Smooth muscle cell (in vitro differentiated cells): Measurements from ENCODE around the gene SLC25A53. TPM values are rescaled to one million over a fixed set of nuclear protein-coding genes. Genes with fewer than 3 reads are reported as not detected.

Experiments
- DNase-seq: peaks from one replicate; lab custom pipeline; 2025; ENCODE audit not compliant: unreplicated experiment; lab: John Stamatoyannopoulos, UW
- H2AFZ ChIP-seq: fragments of 200-600 bp; sonication (generic); 2 replicates; pipeline ENCODE4 v1.6.0; 2016; ENCODE audit warnings: antibody characterized with exemption, low read depth, mild to moderate bottlenecking
- H3F3A ChIP-seq: fragments of 200-600 bp; sonication (generic); 2 replicates; pipeline ENCODE4 v1.6.0; 2017; ENCODE audit warnings: antibody characterized with exemption, low read depth
- H3K27ac ChIP-seq: fragments of 200-600 bp; sonication (generic); 2 replicates; pipeline ENCODE4 v1.5.1; 2016; ENCODE audit warnings: low read depth, mild to moderate bottlenecking
- H3K27me3 ChIP-seq: fragments of 200-600 bp; sonication (generic); 2 replicates; pipeline ENCODE4 v1.6.1; 2016; ENCODE audit warnings: low read depth, mild to moderate bottlenecking
- H3K36me3 ChIP-seq: fragments of 200-600 bp; sonication (generic); 2 replicates; pipeline ENCODE4 v1.5.1; 2016; ENCODE audit warnings: low read depth
- H3K4me1 ChIP-seq: fragments of 200-600 bp; sonication (generic); 2 replicates; pipeline ENCODE4 v1.5.1; 2016; ENCODE audit warnings: low read depth
- H3K4me2 ChIP-seq: fragments of 200-600 bp; sonication (generic); 2 replicates; pipeline ENCODE4 v1.6.0; 2016; ENCODE audit warnings: mild to moderate bottlenecking
- H3K4me3 ChIP-seq: fragments of 200-600 bp; sonication (generic); 2 replicates; pipeline ENCODE4 v1.5.1; 2016; ENCODE audit warnings: mild to moderate bottlenecking
- H3K79me2 ChIP-seq: fragments of 200-600 bp; sonication (generic); 2 replicates; pipeline ENCODE4 v1.6.0; 2016; ENCODE audit warnings: low read depth, mild to moderate bottlenecking
- H3K9ac ChIP-seq: fragments of 200-600 bp; sonication (generic); 2 replicates; pipeline ENCODE4 v1.6.0; 2016; ENCODE audit warnings: low read depth
- H3K9me3 ChIP-seq: fragments of 200-600 bp; sonication (generic); replicated peaks from 2 replicates; pipeline ENCODE4 v1.5.1; 2016; ENCODE audit warnings: low read depth
- H4K20me1 ChIP-seq: fragments of 200-600 bp; sonication (generic); 2 replicates; pipeline ENCODE4 v1.6.0; 2016; ENCODE audit warnings: low read depth
- CTCF ChIP-seq: fragments of 200-600 bp; sonication (generic); IDR thresholded peaks from 2 replicates; pipeline ENCODE4 v1.5.1; 2017; ENCODE audit warnings: borderline replicate concordance, mild to moderate bottlenecking, antibody characterized with exemption; ENCODE audit not compliant: insufficient read depth, poor library complexity, severe bottlenecking
- WGBS: methylation state at CpG from one replicate; pipeline ENCODE4 v1.1.7; 2016; ENCODE audit warnings: low lambda C conversion rate; 5-methylcytosine and 5-hydroxymethylcytosine counted together
- polyA plus RNA-seq: library from polyadenylated mRNA; unstranded; fragments of >200 nt; fragmentation: Nextera tagmentation; extraction: Ambion mirVana; gene quantifications from 2 replicates; pipeline ENCODE4 v1.2.1, GENCODE V29; 2016
- total RNA-seq: library from RNA; depleted of rRNA; stranded (reverse); fragments of >200 nt; gene quantifications from 2 replicates; pipeline ENCODE4 v1.2.3, GENCODE V29; 2014

Gene SLC25A53
- total and polyA plus RNA-seq, 2 experiments from 2014 or later = 0.18 to 3.4 TPM

GRCh38 chrX:104098919-104099318, 57.9 kb downstream of the SLC25A53 start:
- H3K4me2 ChIP-seq = no peak overlapping the region
- no peak overlapping the region for H3K9ac ChIP-seq
- no peak overlapping the region for H3K27ac ChIP-seq
- no peak overlapping the region for H3K4me3 ChIP-seq
- no peaks in the 10 kb centered on the region for H3K4me1 ChIP-seq
- H4K20me1 ChIP-seq = no peaks in the 10 kb centered on the region
- DNase-seq = no peak
- H3K27me3 ChIP-seq = peaks cover 4% of the 10 kb centered on the region
- H3K79me2 ChIP-seq = no peaks in the 10 kb centered on the region
- no peak overlapping the region for H2AFZ ChIP-seq
- no peaks in the 10 kb centered on the region for H3F3A ChIP-seq
- no peaks in the 10 kb centered on the region for H3K9me3 ChIP-seq
- no peaks in the 10 kb centered on the region for H3K36me3 ChIP-seq
- TF ChIP-seq CTCF = no peak

- no peaks in the 10 kb centered on the region for H4K20me1 ChIP-seq
- no peaks in the 10 kb centered on the region for H3K36me3 ChIP-seq
- TF ChIP-seq CTCF = peak; percentile 57
- no peak for DNase-seq
- no peaks in the 10 kb centered on the region for H3K9me3 ChIP-seq
- no peak overlapping the region for H3K9ac ChIP-seq
- H3F3A ChIP-seq = no peaks in the 10 kb centered on the region
- no peak overlapping the region for H3K4me2 ChIP-seq
- 19% methylated on average over 4 of the region's 4 CpGs for WGBS
- no peaks in the 10 kb centered on the region for H3K79me2 ChIP-seq
- H3K4me1 ChIP-seq = no peaks in the 10 kb centered on the region
- no peak overlapping the region for H3K27ac ChIP-seq
- H3K4me3 ChIP-seq = no peak overlapping the region
- H3K27me3 ChIP-seq = peaks cover 4% of the 10 kb centered on the region
- no peak overlapping the region for H2AFZ ChIP-seq
Measured at GRCh38 chrX:104098151-104098808, 58.5 kb downstream of the SLC25A53 start.

GRCh38 chrX:104085919-104086318, 70.9 kb downstream of the SLC25A53 start:
- no peaks in the 10 kb centered on the region for H3K4me1 ChIP-seq
- DNase-seq = no peak
- no peaks in the 10 kb centered on the region for H3K36me3 ChIP-seq
- TF ChIP-seq CTCF = no peak
- no peak overlapping the region for H3K4me2 ChIP-seq
- H3K79me2 ChIP-seq = no peaks in the 10 kb centered on the region
- no peaks in the 10 kb centered on the region for H3K27me3 ChIP-seq
- H4K20me1 ChIP-seq = no peaks in the 10 kb centered on the region
- H3F3A ChIP-seq = no peaks in the 10 kb centered on the region
- H3K9me3 ChIP-seq = no peaks in the 10 kb centered on the region
- WGBS = 70% methylated on average over 7 of the region's 7 CpGs
- H3K27ac ChIP-seq = no peak overlapping the region
- no peak overlapping the region for H3K4me3 ChIP-seq
- no peak overlapping the region for H3K9ac ChIP-seq
- no peak overlapping the region for H2AFZ ChIP-seq

- Histone ChIP-seq H3K4me3 (no peak overlapping the region), H3K79me2 (no peaks in the 10 kb centered on the region), H3F3A (no peaks in the 10 kb centered on the region), H3K27ac (no peak overlapping the region), H3K9ac (no peak overlapping the region), H3K4me2 (no peak overlapping the region), H3K36me3 (no peaks in the 10 kb centered on the region), H2AFZ (no peak overlapping the region), H3K4me1 (no peaks in the 10 kb centered on the region), H4K20me1 (no peaks in the 10 kb centered on the region), H3K9me3 (no peaks in the 10 kb centered on the region), H3K27me3 (no peaks in the 10 kb centered on the region)
- TF ChIP-seq CTCF = no peak
- no peak for DNase-seq
- WGBS = 77% methylated on average over 7 of the region's 7 CpGs
Measured at GRCh38 chrX:104085477-104085876, 71.3 kb downstream of the SLC25A53 start.
